ENCODE measurements around the gene GTF3C4.
"Not testable (repeated sequence)": the region's sequence is repeated elsewhere in the genome, so short reads cannot be mapped to it uniquely, and the experiment has no call there.

The GTF3C4 gene

DNA sequence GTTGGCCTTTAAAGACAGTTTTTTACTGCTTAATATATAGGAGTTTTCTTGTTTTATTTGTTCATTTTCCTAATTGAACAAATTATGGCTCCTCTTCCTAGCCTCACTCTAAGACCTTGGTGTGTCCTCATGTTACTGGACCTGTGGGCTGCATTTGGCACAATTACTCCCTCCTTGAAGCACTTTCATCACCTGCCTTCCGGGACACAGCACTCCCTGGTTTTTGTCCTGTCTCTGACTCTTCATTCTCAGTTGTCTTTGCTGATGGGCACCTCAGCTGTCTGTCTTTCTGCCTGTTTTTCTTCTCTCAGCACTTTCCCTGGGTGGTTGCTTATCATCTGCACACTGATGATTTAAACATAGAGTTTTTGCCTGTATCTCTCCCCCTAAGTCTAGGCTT, 13.6 kb downstream of the GTF3C4 start:
- no peak for TF ChIP-seq JUND (IDR thresholded peaks at IDR 0.05; ENCODE audit: low read depth)
- DNase-seq (ENCODE audit: low read depth in 1 of 2, low spot score in 1 of 2) = no peak
- in situ Hi-C loops (cut with HindIII; ENCODE audit: low pct_unique_long_range_greater_than_20kb, low sequenced_read_pairs) = no loop called here

DNA sequence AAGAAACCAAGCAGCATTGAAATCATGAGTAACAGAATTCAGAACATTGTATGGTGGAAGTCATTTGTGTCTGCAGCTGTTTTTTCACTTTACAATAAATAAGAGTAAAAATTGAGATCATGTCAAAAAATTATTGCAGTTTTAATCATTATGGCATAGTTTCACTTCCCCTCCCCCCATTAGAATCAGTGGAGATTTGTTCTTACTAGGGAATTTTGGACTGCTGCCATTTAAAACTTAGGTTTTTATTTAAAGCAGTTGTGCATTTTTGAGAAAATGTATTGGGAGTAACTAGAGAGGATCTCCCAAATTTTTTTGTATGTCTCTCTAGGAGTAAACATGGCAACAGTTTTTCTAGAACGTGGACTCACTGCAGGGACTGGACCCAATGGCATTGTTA, 20.4 kb downstream of the GTF3C4 start:
- no peak for DNase-seq (ENCODE audit: low read depth in 1 of 2, low spot score in 1 of 2)
- in situ Hi-C loops (cut with HindIII; ENCODE audit: low pct_unique_long_range_greater_than_20kb, low sequenced_read_pairs) = no loop called here
- no peak for TF ChIP-seq JUND (IDR thresholded peaks at IDR 0.05; ENCODE audit: low read depth)

- in situ Hi-C loops (cut with HindIII; ENCODE audit: low pct_unique_long_range_greater_than_20kb, low sequenced_read_pairs) = no loop called here
- no peak for TF ChIP-seq JUND (IDR thresholded peaks at IDR 0.05; ENCODE audit: low read depth)
- DNase-seq (ENCODE audit: low read depth in 1 of 2, low spot score in 1 of 2) = peak in 1 of 2 experiments; percentile 73
Observed at GRCh38 chr9:132694144-132694543, 23.9 kb downstream of the GTF3C4 start.

- DNase-seq (ENCODE audit: low read depth in 1 of 2, low spot score in 1 of 2) = no peak
- in situ Hi-C loops (cut with HindIII; ENCODE audit: low pct_unique_long_range_greater_than_20kb, low sequenced_read_pairs) = no loop called here
- no peak for TF ChIP-seq JUND (IDR thresholded peaks at IDR 0.05; ENCODE audit: low read depth)
Observed at GRCh38 chr9:132697230-132697629, 27.0 kb downstream of the GTF3C4 start.

DNA sequence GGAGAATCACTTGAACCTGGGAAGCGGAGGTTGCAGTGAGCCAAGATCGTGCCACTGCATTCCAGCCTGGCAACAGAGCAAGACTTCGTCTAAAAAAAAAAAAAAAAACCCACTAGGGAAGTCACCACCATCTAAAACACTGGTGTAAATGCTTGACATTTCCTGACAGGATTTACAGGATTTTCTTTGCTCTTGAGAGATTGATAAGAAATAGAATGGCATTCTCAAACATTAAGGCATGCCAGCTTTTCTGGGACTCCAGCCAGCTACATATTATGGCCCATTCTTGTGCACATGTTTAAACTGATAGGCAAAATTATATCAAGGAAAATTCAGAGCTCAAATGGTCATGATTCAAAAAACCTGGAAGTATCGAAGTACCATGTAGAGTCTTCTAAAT, 28.7 kb downstream of the GTF3C4 start:
- peak in 1 of 2 experiments; percentile 47 for DNase-seq (ENCODE audit: low read depth in 1 of 2, low spot score in 1 of 2)
- TF ChIP-seq JUND (IDR thresholded peaks at IDR 0.05; ENCODE audit: low read depth) = no peak
- in situ Hi-C loops (cut with HindIII; ENCODE audit: low pct_unique_long_range_greater_than_20kb, low sequenced_read_pairs) = no loop called here

GRCh38 chr9:132699956-132700355, 29.7 kb downstream of the GTF3C4 start:
- DNase-seq (ENCODE audit: low read depth in 1 of 2, low spot score in 1 of 2) = no peak
- in situ Hi-C loops (cut with HindIII; ENCODE audit: low pct_unique_long_range_greater_than_20kb, low sequenced_read_pairs) = no loop called here
- no peak for TF ChIP-seq JUND (IDR thresholded peaks at IDR 0.05; ENCODE audit: low read depth)

- in situ Hi-C loops (cut with HindIII; ENCODE audit: low pct_unique_long_range_greater_than_20kb, low sequenced_read_pairs) = no loop called here
Observed at GRCh38 chr9:132702254-132702653, 32.0 kb downstream of the GTF3C4 start.

DNA sequence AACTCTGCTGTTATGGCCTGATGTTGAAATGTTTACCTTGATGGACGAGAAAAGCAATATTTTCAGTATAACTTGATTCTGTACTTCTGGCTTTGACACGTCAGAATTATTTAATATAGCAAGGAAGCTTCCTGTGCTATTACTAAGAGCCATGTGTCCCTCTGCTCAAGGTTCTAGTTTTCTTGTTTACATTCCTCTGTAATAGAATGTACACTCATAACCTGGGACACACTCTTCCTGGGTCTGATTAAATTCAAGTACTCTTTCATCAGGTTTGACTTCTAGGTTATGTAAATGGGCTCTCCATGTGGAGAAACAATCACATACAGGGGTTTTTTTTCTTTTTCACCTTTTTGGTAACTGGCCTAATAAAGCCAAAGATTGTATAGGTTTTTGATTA, 33.1 kb downstream of the GTF3C4 start:
- in situ Hi-C loops (cut with HindIII; ENCODE audit: low pct_unique_long_range_greater_than_20kb, low sequenced_read_pairs) = no loop called here
- DNase-seq (ENCODE audit: low read depth in 1 of 2, low spot score in 1 of 2) = peak; percentile 48 to 55
- TF ChIP-seq JUND (IDR thresholded peaks at IDR 0.05; ENCODE audit: low read depth) = no peak

More at GRCh38 chr9:132702254-132702653, 32.0 kb downstream of the GTF3C4 start:
- DNase-seq (ENCODE audit: low read depth in 1 of 2, low spot score in 1 of 2) = no peak
- no peak for TF ChIP-seq JUND (IDR thresholded peaks at IDR 0.05; ENCODE audit: low read depth)

GRCh38 chr9:132708239-132708638, 38.0 kb downstream of the GTF3C4 start:
- in situ Hi-C loops (cut with HindIII; ENCODE audit: low pct_unique_long_range_greater_than_20kb, low sequenced_read_pairs) = no loop called here
- DNase-seq (ENCODE audit: low read depth in 1 of 2, low spot score in 1 of 2) = no peak
- TF ChIP-seq JUND (IDR thresholded peaks at IDR 0.05; ENCODE audit: low read depth) = no peak

DNA sequence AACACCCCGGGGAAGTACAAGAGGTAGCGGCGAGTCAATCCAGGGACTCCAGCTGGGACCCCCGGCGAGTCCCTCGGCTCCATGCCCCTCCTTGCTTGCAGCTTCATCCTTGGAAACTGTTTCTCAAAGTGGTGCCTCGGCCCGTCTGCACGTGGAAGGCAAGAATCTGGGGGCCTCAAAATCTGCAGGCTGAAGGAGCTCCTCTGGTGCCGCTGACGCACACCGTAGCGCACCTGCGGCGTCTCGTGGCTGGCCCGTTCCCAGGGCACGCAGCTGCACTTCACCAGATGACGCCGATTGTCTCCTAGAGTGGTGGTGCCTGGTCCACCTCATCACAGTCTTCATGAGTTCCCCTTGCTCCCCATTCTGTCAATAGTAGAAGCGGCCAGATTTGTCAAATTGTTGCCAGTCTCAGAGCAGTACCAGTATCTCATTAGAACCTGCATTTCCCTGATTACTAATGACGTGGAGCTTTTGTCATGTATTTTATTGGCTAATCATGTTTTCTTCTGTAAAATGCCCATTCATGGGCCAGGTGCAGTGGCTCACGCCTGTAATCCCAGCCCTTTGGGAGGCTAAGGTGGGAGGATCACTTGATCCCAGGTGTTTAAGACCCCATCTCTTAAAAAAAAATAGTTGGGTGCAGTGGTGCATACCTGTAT, 38.6 kb downstream of the GTF3C4 start:
- in situ Hi-C loops (cut with HindIII; ENCODE audit: low pct_unique_long_range_greater_than_20kb, low sequenced_read_pairs) = no loop called here
- DNase-seq (ENCODE audit: low read depth in 1 of 2, low spot score in 1 of 2) = no peak
- TF ChIP-seq JUND (IDR thresholded peaks at IDR 0.05; ENCODE audit: low read depth) = no peak

DNA sequence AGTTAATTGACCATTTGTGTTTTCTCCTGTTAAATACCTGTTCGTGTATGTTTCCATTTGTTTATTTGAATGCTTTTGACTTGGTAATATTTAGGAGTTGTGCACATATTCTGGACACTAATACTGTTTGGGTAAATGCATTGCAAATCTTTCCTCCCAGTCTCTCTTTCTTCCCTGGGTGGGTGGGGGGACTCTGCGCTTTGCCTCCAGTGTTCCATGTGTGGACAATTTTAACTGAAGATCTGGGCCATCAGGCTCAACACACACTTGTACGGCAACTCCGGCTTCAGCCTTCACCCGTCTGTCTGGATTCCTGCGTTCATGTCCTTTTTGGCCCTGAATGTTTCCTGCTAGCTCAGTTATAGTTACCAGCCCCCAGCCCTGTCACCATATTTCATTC, 40.1 kb downstream of the GTF3C4 start:
- in situ Hi-C loops (cut with HindIII; ENCODE audit: low pct_unique_long_range_greater_than_20kb, low sequenced_read_pairs) = no loop called here
- no peak for TF ChIP-seq JUND (IDR thresholded peaks at IDR 0.05; ENCODE audit: low read depth)

DNA sequence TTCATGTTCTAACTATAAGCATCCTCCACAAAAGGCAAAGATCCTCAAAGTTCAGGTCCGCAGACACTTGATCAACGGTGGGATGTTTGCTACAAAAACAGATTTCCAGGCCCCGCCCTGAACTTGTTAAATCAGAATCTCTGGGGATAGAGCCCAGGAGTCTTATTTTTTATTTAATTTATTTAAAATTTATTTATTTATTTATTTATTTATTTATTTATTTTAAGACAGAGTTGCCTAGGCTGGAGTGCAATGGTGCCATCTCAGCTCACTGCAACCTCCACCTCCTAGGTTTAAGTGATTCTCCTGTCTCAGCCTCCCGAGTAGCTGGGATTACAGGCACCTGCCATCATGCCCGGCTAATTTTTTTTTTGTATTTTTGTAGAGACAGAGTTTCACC, 40.9 kb downstream of the GTF3C4 start:
- in situ Hi-C loops (cut with HindIII; ENCODE audit: low pct_unique_long_range_greater_than_20kb, low sequenced_read_pairs); DNase-seq (ENCODE audit: low read depth in 1 of 2, low spot score in 1 of 2): not testable (repeated sequence)

More for the DNA sequence above, 40.1 kb downstream of the GTF3C4 start:
- no peak for DNase-seq (ENCODE audit: low read depth in 1 of 2, low spot score in 1 of 2)

- no peak for DNase-seq (ENCODE audit: low read depth in 1 of 2, low spot score in 1 of 2)
- in situ Hi-C loops (cut with HindIII; ENCODE audit: low pct_unique_long_range_greater_than_20kb, low sequenced_read_pairs) = no loop called here
- TF ChIP-seq JUND (IDR thresholded peaks at IDR 0.05; ENCODE audit: low read depth) = no peak
Observed at GRCh38 chr9:132711846-132712245, 41.6 kb downstream of the GTF3C4 start.

DNA sequence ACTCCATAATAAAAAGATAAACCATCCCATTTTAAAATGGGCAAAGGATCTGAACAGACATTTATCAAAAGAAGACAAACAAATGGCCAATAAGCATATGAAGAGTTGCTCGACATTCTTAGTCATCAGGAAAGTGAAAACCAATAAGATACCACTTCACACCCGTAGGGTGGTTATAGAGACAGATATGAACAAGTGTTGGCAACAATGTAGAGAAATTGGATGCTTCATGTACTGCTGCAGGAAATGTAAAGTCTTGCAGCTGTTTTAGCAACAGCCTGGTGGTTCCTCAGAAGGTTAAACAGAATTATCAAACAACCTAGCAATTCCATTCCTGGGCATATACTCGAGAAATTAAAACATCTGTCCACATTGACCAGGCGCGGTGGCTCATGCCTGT, 42.5 kb downstream of the GTF3C4 start:
- TF ChIP-seq JUND (IDR thresholded peaks at IDR 0.05; ENCODE audit: low read depth) = no peak
- in situ Hi-C loops (cut with HindIII; ENCODE audit: low pct_unique_long_range_greater_than_20kb, low sequenced_read_pairs) = no loop called here
- no peak for DNase-seq (ENCODE audit: low read depth in 1 of 2, low spot score in 1 of 2)

Data from T47D (cell line).